ENCODE measurements around the gene TIAM2.

GRCh38 chr6:155033021-155033791 is 38.1 kb downstream of the TIAM2 start:
- no peak for TF ChIP-seq POLR2AphosphoS5 (IDR thresholded peaks at IDR 0.05; ENCODE audit: insufficient read depth, low read depth, low read length)
- TF ChIP-seq GATA2 (IDR thresholded peaks at IDR 0.05; ENCODE audit: insufficient read depth, insufficient read length, low read depth, low read length), result no peak
- TF ChIP-seq EZH2 (IDR thresholded peaks at IDR 0.05; ENCODE audit: borderline replicate concordance, low read depth, low read length, severe bottlenecking), result no peak
- TF ChIP-seq MAX (IDR thresholded peaks at IDR 0.05; ENCODE audit: insufficient read depth, insufficient read length), result no peak
- TF ChIP-seq JUN (IDR thresholded peaks at IDR 0.05; ENCODE audit: borderline replicate concordance, insufficient read depth, insufficient read length, low read depth), result no peak
- no peak for TF ChIP-seq CTCF (IDR thresholded peaks at IDR 0.05; ENCODE audit: extremely low read depth in 1 of 2, insufficient read depth in 1 of 2, low read depth in 1 of 2, low read length in 2 of 2)
- no peak for TF ChIP-seq POLR2A (IDR thresholded peaks at IDR 0.05; ENCODE audit: low read depth, low read length)

All from endothelial cell of umbilical vein (primary cell).